Panc1 (cell line): ENCODE data around the gene DAO. TPM values are rescaled to one million over a fixed set of nuclear protein-coding genes. Genes with fewer than 3 reads are reported as not detected.

Experiments
- ATAC-seq: fragments of 200-7000 bp; cut with Tn5 transposase; 2 replicates; pipeline ENCODE4 v1.9.1; 2020; ENCODE audit warnings: mild to moderate bottlenecking, moderate library complexity
- BruUV-seq: library from RNA; stranded (reverse); fragments of 400-500 nt; replicated peaks from 2 replicates; lab custom pipeline; 2021; lab: Mats Ljungman, UMichigan
- CTCF ChIA-PET: fragments of 300-600 bp; sonication (Branson Sonifier 250); formaldehyde crosslinking; loops from one replicate; lab custom pipeline; 2022; ENCODE audit warnings: antibody characterized with exemption; lab: Charles Lee
- POLR2A ChIA-PET: fragments of 300-600 bp; sonication (Branson Sonifier 250); formaldehyde crosslinking; loops from one replicate; lab custom pipeline; 2022; ENCODE audit warnings: antibody characterized with exemption; lab: Charles Lee
- DNase-seq: peaks from one replicate; pipeline ENCODE4 v3.0.0-alpha.2; 2010; ENCODE audit warnings: low read depth, low spot score
- H3K27ac ChIP-seq: 2 replicates; pipeline ENCODE4 v1.5.1; 2011; ENCODE audit warnings: mild to moderate bottlenecking, low read length, inconsistent platforms
- H3K27me3 ChIP-seq: fragments of 200-500 bp; sonication (Bioruptor generic); 2 replicates; pipeline ENCODE4 v1.6.0; 2014; ENCODE audit warnings: low read length, inconsistent platforms; ENCODE audit not compliant: control insufficient read depth, insufficient read depth
- H3K36me3 ChIP-seq: fragments of 200-500 bp; sonication (Bioruptor generic); 2 replicates; pipeline ENCODE4 v1.5.1; 2014; ENCODE audit warnings: inconsistent platforms, mild to moderate bottlenecking, low read length, moderate library complexity; ENCODE audit not compliant: control insufficient read depth, insufficient read depth
- H3K4me1 ChIP-seq: 2 replicates; pipeline ENCODE4 v1.5.1; 2011; ENCODE audit warnings: inconsistent platforms, mild to moderate bottlenecking, low read length, moderate library complexity; ENCODE audit not compliant: control insufficient read depth, insufficient read depth
- H3K4me3 ChIP-seq, 2 experiments: 2 replicates each; pipeline ENCODE4 v1.5.1; 2011 to 2012; ENCODE audit warnings: low read depth in 2 of 2, low read length in 2 of 2, mild to moderate bottlenecking in 2 of 2, inconsistent platforms in 1 of 2, moderate library complexity in 1 of 2
- H3K9me3 ChIP-seq: fragments of 200-500 bp; sonication (Bioruptor generic); 2 replicates; pipeline ENCODE4 v1.5.1; 2014; ENCODE audit warnings: low read depth, mild to moderate bottlenecking, inconsistent platforms, low read length, moderate library complexity; ENCODE audit not compliant: control insufficient read depth, insufficient read depth
- POLR2AphosphoS5 ChIP-seq: IDR thresholded peaks from 2 replicates; pipeline ENCODE4 v1.6.1; 2012; ENCODE audit warnings: mild to moderate bottlenecking, low read depth, low read length, moderate library complexity
- SIN3A ChIP-seq: IDR thresholded peaks from 2 replicates; pipeline ENCODE4 v1.6.1; 2012; ENCODE audit warnings: low read depth, mild to moderate bottlenecking, low read length, moderate library complexity, borderline replicate concordance; ENCODE audit not compliant: insufficient read depth
- TCF7L2 ChIP-seq: IDR thresholded peaks from 2 replicates; pipeline ENCODE4 v1.6.1; 2011; ENCODE audit warnings: mild to moderate bottlenecking, low read depth, low read length, inconsistent platforms
- in situ Hi-C: cut with HindIII; loops from 2 replicates; pipeline ENCODE4 v1.10.0; 2016; ENCODE audit warnings: low sequenced_read_pairs, low pct_unique_long_range_greater_than_20kb
- intact Hi-C: fragments of 100-400 bp; cut with micrococcal nuclease; formaldehyde crosslinking; loops from one replicate; pipeline ENCODE4 v1.10.0; 2022; ENCODE audit not compliant: unreplicated experiment
- total RNA-seq: library from RNA; stranded (reverse); gene quantifications from one replicate; pipeline ENCODE4 v1.2.1, GENCODE V29; 2021; ENCODE audit not compliant: unreplicated experiment
- TF ChIP-seq, protein P1 (sequence below): fragments of 450-650 bp; IDR thresholded peaks from 2 replicates; pipeline ENCODE4 v1.5.1; 2017; ENCODE audit warnings: mild to moderate bottlenecking
- TF ChIP-seq, protein P2 (sequence below), 2 experiments: IDR thresholded peaks; 2 replicates each; pipeline ENCODE4 v1.6.1; 2011 to 2012; ENCODE audit warnings: low read depth in 2 of 2, control low read depth in 1 of 2, low read length in 1 of 2, mild to moderate bottlenecking in 1 of 2, moderate library complexity in 1 of 2; ENCODE audit not compliant: insufficient read depth in 1 of 2

DAO gene
- total RNA-seq, 1 experiment from 2014 or later = not detected

DNA sequence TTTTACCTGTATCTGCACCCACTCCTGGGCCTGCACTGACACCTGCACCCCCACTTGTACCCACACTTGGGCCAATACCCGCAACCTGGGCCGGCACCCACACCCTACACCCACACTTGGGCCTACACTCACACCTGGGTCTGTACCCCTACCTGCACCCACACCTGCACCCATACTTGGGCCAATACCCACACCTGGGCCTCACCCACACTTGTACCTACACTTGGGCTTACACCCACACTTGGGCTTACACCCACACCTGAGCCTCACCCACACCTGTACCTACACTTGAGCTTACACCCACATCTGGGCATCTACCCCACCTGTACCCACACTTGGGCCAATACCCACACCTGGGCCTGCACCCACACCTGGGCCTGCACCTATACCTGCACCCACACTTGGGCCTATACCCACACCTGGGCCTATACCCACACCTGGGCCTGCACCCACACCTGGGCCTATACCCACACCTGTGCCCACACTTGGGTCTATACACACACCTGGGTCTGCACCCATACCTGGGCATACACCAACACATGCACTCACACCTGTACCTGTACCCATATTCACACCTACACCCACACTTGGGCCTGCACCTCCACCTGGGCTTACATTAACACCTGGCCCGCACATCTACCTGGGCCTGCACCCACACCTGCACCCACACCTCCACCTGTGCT is 39.2 kb downstream of the DAO start:
- CTCF ChIA-PET = no interaction called here

GRCh38 chr12:108921946-108922345 is 42.1 kb downstream of the DAO start:
- BruUV-seq = no TSS peak
- TF ChIP-seq, protein P1, sequence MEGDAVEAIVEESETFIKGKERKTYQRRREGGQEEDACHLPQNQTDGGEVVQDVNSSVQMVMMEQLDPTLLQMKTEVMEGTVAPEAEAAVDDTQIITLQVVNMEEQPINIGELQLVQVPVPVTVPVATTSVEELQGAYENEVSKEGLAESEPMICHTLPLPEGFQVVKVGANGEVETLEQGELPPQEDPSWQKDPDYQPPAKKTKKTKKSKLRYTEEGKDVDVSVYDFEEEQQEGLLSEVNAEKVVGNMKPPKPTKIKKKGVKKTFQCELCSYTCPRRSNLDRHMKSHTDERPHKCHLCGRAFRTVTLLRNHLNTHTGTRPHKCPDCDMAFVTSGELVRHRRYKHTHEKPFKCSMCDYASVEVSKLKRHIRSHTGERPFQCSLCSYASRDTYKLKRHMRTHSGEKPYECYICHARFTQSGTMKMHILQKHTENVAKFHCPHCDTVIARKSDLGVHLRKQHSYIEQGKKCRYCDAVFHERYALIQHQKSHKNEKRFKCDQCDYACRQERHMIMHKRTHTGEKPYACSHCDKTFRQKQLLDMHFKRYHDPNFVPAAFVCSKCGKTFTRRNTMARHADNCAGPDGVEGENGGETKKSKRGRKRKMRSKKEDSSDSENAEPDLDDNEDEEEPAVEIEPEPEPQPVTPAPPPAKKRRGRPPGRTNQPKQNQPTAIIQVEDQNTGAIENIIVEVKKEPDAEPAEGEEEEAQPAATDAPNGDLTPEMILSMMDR = no peak
- TF ChIP-seq POLR2AphosphoS5 (no peak), SIN3A (no peak), TCF7L2 (no peak)
- TF ChIP-seq, protein P2, sequence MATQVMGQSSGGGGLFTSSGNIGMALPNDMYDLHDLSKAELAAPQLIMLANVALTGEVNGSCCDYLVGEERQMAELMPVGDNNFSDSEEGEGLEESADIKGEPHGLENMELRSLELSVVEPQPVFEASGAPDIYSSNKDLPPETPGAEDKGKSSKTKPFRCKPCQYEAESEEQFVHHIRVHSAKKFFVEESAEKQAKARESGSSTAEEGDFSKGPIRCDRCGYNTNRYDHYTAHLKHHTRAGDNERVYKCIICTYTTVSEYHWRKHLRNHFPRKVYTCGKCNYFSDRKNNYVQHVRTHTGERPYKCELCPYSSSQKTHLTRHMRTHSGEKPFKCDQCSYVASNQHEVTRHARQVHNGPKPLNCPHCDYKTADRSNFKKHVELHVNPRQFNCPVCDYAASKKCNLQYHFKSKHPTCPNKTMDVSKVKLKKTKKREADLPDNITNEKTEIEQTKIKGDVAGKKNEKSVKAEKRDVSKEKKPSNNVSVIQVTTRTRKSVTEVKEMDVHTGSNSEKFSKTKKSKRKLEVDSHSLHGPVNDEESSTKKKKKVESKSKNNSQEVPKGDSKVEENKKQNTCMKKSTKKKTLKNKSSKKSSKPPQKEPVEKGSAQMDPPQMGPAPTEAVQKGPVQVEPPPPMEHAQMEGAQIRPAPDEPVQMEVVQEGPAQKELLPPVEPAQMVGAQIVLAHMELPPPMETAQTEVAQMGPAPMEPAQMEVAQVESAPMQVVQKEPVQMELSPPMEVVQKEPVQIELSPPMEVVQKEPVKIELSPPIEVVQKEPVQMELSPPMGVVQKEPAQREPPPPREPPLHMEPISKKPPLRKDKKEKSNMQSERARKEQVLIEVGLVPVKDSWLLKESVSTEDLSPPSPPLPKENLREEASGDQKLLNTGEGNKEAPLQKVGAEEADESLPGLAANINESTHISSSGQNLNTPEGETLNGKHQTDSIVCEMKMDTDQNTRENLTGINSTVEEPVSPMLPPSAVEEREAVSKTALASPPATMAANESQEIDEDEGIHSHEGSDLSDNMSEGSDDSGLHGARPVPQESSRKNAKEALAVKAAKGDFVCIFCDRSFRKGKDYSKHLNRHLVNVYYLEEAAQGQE (IDR thresholded peaks at IDR 0.05; ENCODE audit: insufficient read depth in 1 of 2, low read depth in 2 of 2, low read length in 1 of 2) = no peak
- intact Hi-C loops = no loop called here
- Histone ChIP-seq H3K27me3 (peaks cover 5% of the 10 kb centered on the region; the same call in 1 of the 2 replicates), H3K9me3 (no peaks in the 10 kb centered on the region), H3K36me3 (no peaks in the 10 kb centered on the region), H3K4me3 (no peak overlapping the region), H3K27ac (no peak overlapping the region), H3K4me1 (no peaks in the 10 kb centered on the region)
- POLR2A ChIA-PET = no interaction called here
- DNase-seq (no peak), ATAC-seq (no peak)
- CTCF ChIA-PET = no interaction called here
- in situ Hi-C loops = no loop called here

More for the DNA sequence above, 39.2 kb downstream of the DAO start:
- H3K27ac ChIP-seq = no peak overlapping the region
- TF ChIP-seq, protein P2 (IDR thresholded peaks at IDR 0.05; ENCODE audit: insufficient read depth in 1 of 2, low read depth in 2 of 2, low read length in 1 of 2) = no peak
- TF ChIP-seq, protein P1 = no peak
- TF ChIP-seq POLR2AphosphoS5 = no peak
- no peak for TF ChIP-seq SIN3A
- no peak for TF ChIP-seq TCF7L2
- no peak overlapping the region for H3K4me3 ChIP-seq
- H3K9me3 ChIP-seq = no peaks in the 10 kb centered on the region
- H3K27me3 ChIP-seq = peaks cover 3% of the 10 kb centered on the region; the same call in 1 of the 2 replicates
- no peaks in the 10 kb centered on the region for H3K4me1 ChIP-seq
- no peaks in the 10 kb centered on the region for H3K36me3 ChIP-seq
- no TSS peak for BruUV-seq
- in situ Hi-C loops (no loop called here), intact Hi-C loops (no loop called here)
- ATAC-seq = no peak
- POLR2A ChIA-PET = no interaction called here
- no peak for DNase-seq
